Glutamatergic neuron (in vitro differentiated cells): Measurements from ENCODE around the gene SUSD4. TPM values are rescaled to one million over a fixed set of nuclear protein-coding genes. Genes with fewer than 3 reads are reported as not detected.

ENCODE experiments used
- DNase-seq: peaks from one replicate; pipeline ENCODE4 v3.0.0; 2022
- H3K27ac Mint-ChIP-seq: one replicate; pipeline ENCODE4 v1.8.0; 2020; ENCODE audit warnings: mild to moderate bottlenecking, mixed read lengths, inconsistent platforms; ENCODE audit not compliant: unreplicated experiment
- H3K27me3 Mint-ChIP-seq: one replicate; pipeline ENCODE4 v1.8.0; 2020; ENCODE audit warnings: mild to moderate bottlenecking, moderate library complexity, mixed read lengths, inconsistent platforms; ENCODE audit not compliant: unreplicated experiment
- H3K36me3 Mint-ChIP-seq: one replicate; pipeline ENCODE4 v1.8.0; 2020; ENCODE audit warnings: mild to moderate bottlenecking, mixed read lengths, inconsistent platforms; ENCODE audit not compliant: unreplicated experiment
- H3K4me1 Mint-ChIP-seq: one replicate; pipeline ENCODE4 v1.8.0; 2020; ENCODE audit warnings: mild to moderate bottlenecking, low read depth, mixed read lengths, inconsistent platforms; ENCODE audit not compliant: unreplicated experiment
- H3K4me3 Mint-ChIP-seq: one replicate; pipeline ENCODE4 v1.8.0; 2020; ENCODE audit warnings: mild to moderate bottlenecking, mixed read lengths, inconsistent platforms; ENCODE audit not compliant: unreplicated experiment
- H3K9me3 Mint-ChIP-seq: one replicate; pipeline ENCODE4 v1.8.0; 2020; ENCODE audit warnings: mild to moderate bottlenecking, moderate library complexity, mixed read lengths, inconsistent platforms; ENCODE audit not compliant: unreplicated experiment
- total RNA-seq: library from RNA; stranded (reverse); fragmentation: NEBNext Ultra II Directional; extraction: Animal tissue kit (Norgen Biotek cat#: 25700); gene quantifications from one replicate; pipeline ENCODE4 v1.2.1, GENCODE V29; 2021; ENCODE audit not compliant: unreplicated experiment
- TF ChIP-seq, protein P1 (sequence below): fragments of 200-600 bp; sonication (generic); IDR thresholded peaks from one replicate; pipeline ENCODE4 v1.5.0; 2021; ENCODE audit not compliant: partially characterized antibody, unreplicated experiment

SUSD4 gene
- total RNA-seq, 1 donor from 2014 or later = 0.47 TPM

DNA sequence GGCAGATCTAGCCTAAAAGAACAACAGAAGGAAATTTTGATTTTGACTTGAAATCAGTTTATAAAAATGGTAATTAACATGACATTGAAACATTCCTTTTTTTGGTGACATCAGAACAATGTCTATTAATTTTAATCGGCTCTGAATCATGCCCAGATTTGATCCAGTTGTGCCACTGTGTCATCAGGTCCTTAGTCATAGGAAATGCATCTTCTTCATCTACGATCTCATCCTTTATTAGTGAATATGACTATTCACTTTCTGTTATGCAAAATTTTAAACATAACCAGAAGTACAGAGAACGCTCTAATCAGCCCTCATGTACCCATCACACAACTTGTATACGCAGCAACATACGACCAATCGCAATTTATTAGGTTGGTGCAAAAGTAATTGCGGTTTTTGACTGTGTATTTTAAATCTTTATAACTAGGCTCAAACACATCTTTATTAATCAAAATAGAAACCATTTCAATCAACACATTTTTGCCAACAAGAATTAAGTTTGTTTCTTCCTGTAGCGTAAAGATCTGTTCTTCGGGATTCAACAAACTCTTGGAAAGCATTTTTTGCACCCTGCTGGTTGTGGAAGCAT, 180.6 kb downstream of the SUSD4 start:
- Mint-ChIP-seq H3K4me1 (no peaks in the 10 kb centered on the region), H3K27ac (no peak overlapping the region), H3K4me3 (no peak overlapping the region), H3K27me3 (no peaks in the 10 kb centered on the region), H3K36me3 (no peaks in the 10 kb centered on the region), H3K9me3 (no peaks in the 10 kb centered on the region)
- TF ChIP-seq, protein P1, sequence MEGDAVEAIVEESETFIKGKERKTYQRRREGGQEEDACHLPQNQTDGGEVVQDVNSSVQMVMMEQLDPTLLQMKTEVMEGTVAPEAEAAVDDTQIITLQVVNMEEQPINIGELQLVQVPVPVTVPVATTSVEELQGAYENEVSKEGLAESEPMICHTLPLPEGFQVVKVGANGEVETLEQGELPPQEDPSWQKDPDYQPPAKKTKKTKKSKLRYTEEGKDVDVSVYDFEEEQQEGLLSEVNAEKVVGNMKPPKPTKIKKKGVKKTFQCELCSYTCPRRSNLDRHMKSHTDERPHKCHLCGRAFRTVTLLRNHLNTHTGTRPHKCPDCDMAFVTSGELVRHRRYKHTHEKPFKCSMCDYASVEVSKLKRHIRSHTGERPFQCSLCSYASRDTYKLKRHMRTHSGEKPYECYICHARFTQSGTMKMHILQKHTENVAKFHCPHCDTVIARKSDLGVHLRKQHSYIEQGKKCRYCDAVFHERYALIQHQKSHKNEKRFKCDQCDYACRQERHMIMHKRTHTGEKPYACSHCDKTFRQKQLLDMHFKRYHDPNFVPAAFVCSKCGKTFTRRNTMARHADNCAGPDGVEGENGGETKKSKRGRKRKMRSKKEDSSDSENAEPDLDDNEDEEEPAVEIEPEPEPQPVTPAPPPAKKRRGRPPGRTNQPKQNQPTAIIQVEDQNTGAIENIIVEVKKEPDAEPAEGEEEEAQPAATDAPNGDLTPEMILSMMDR = no peak
- no peak for DNase-seq

DNA sequence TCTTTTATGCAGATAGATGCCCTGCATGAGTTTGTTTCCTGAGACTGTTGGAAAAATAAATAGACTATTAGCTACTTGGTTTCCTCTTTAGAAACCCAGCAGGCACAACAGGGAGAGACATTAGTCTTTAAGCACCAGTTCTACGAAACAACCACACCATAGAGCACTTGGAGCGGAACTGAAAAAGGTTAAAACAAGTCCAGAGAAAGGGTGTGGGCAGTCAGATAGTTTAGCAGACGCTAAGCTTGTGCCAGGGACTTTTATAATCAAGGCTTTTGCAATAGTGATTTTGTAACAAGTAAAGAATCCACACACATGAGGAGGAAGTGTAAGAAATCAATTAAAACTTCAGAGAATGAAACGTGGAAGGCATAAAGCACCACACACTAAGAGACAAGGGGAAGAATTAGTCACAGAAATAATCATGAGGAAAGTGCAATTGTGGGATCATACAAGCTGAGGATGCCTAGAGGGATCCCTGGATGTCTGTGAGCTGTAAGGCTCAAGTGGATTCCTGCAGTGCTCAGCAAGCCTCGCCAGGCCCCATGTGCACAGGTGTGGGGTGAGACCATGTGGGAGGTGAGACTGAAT, 183.2 kb downstream of the SUSD4 start:
- H3K4me3 Mint-ChIP-seq = no peak overlapping the region
- TF ChIP-seq, protein P1 = no peak
- H3K9me3 Mint-ChIP-seq = no peaks in the 10 kb centered on the region
- no peak for DNase-seq
- H3K27ac Mint-ChIP-seq = no peak overlapping the region
- H3K4me1 Mint-ChIP-seq = no peaks in the 10 kb centered on the region
- H3K27me3 Mint-ChIP-seq = no peaks in the 10 kb centered on the region
- no peaks in the 10 kb centered on the region for H3K36me3 Mint-ChIP-seq

DNA sequence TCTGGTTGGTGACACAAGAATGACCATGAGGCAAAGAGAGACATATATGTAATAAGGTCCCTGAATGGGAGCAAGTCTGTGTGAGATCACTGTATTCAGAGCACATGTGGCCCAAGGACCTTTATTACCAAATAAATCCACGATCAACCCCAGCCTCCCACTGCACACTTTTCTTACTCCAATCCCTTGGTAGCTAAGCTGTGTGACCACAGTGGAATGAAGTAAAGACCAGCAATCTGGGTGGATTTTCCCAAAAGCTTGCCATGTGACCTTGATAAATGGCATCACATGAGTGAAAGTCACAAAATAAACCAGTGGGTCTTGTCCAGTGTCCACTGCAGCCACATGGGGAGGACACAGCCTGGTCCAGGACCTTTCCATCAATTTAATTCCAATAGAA, 184.2 kb downstream of the SUSD4 start:
- Mint-ChIP-seq H3K27me3 (no peaks in the 10 kb centered on the region), H3K4me3 (no peak overlapping the region), H3K4me1 (no peaks in the 10 kb centered on the region), H3K36me3 (no peaks in the 10 kb centered on the region), H3K27ac (no peak overlapping the region), H3K9me3 (no peaks in the 10 kb centered on the region)
- no peak for DNase-seq
- TF ChIP-seq, protein P1 = no peak

DNA sequence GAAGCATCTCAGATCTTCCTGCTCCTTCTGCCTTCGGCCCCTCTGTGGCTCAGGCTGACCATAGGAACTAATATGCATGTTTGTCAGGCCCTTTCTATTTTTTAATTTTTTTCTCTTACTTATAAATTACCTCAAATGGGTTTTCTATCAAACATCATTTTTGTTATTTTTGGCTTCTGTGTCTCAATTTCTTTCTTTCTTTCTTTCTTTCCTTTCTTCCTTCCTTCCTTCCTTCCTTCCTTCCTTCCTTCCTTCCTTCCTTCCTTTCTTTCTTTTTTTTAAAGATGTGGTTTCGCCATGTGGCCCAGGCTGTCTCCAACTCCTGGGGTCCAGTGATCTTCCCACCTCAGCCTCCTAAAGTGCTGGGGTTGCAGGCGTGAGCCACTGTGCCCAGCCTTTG, 184.7 kb downstream of the SUSD4 start:
- no peak for DNase-seq
- Mint-ChIP-seq H3K36me3 (no peaks in the 10 kb centered on the region), H3K4me1 (no peaks in the 10 kb centered on the region), H3K4me3 (no peak overlapping the region), H3K27ac (no peak overlapping the region), H3K27me3 (no peaks in the 10 kb centered on the region), H3K9me3 (no peaks in the 10 kb centered on the region)
- TF ChIP-seq, protein P1 = no peak

DNA sequence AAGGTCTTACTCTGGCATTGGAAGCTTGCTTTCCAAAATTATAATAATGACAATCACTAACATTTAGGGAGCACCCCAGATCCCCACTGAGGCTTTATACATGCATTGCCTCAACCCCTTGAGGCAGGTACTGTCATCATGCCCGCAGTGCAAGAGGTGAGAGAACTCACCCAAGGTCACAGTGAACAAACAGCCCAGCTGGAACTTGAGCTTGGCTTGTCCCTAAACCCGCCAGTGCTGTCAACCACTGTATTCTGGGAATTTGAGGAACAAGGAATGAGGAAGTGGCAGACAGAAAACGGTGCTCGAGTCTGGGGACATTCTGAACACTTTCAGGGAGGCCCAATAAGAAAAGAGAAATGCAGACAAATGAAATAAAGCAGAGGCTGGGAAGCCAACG, 186.3 kb downstream of the SUSD4 start:
- Mint-ChIP-seq H3K27me3 (no peaks in the 10 kb centered on the region), H3K27ac (no peak overlapping the region), H3K36me3 (no peaks in the 10 kb centered on the region)

More for the DNA sequence above, 186.3 kb downstream of the SUSD4 start:
- DNase-seq = no peak
- H3K4me3 Mint-ChIP-seq = no peak overlapping the region
- TF ChIP-seq, protein P1 = no peak
- no peaks in the 10 kb centered on the region for H3K4me1 Mint-ChIP-seq
- H3K9me3 Mint-ChIP-seq = no peaks in the 10 kb centered on the region
